ENCODE measurements around the gene MIGA2. TPM values are rescaled to one million over a fixed set of nuclear protein-coding genes. Genes with fewer than 3 reads are reported as not detected.

MIGA2 gene
- total and polyA plus RNA-seq, 4 donors, result 8.0 to 42.6 (median 16.9) TPM

GRCh38 chr9:129042016-129042415, 5.6 kb downstream of the MIGA2 start:
- no peak overlapping the region for H3K27ac ChIP-seq (ENCODE audit: low read depth in 1 of 2, low read length in 2 of 2)
- no peak overlapping the region for H3K4me3 ChIP-seq (ENCODE audit: low read depth in 1 of 3, low read length in 3 of 3)
- H3K36me3 ChIP-seq (ENCODE audit: control insufficient read depth in 4 of 4, insufficient read depth in 3 of 4, low read depth in 1 of 4, low read length in 3 of 4), result peaks cover 0 to 20% (median 8%) of the 10 kb centered on the region in 4 donors
- no peak for DNase-seq (ENCODE audit: low spot score)
- H3K4me1 ChIP-seq (ENCODE audit: control insufficient read depth in 4 of 4, insufficient read depth in 4 of 4, low read length in 3 of 4), result peaks cover 10 to 16% (median 15%) of the 10 kb centered on the region in 4 donors
- H3K9ac ChIP-seq (ENCODE audit: low read depth in 1 of 2, low read length in 2 of 2), result no peak overlapping the region
- WGBS, result 94% methylated on average over 16 of the region's 16 CpGs
- H3K9me3 ChIP-seq (ENCODE audit: control insufficient read depth in 4 of 4, low read length in 3 of 4), result no peaks in the 10 kb centered on the region
- TF ChIP-seq NR2F2 (IDR thresholded peaks at IDR 0.05) (no peak), MAX (IDR thresholded peaks at IDR 0.05) (no peak), HNF4G (IDR thresholded peaks at IDR 0.05) (no peak), CTCF (IDR thresholded peaks at IDR 0.05; ENCODE audit: low read depth, low read length, missing input control) (no peak), YY1 (IDR thresholded peaks at IDR 0.05) (no peak), ATF3 (IDR thresholded peaks at IDR 0.05) (no peak), FOXA1 (IDR thresholded peaks at IDR 0.05) (no peak), EGR1 (IDR thresholded peaks at IDR 0.05; ENCODE audit: low read depth in 2 of 2) (no peak), JUND (IDR thresholded peaks at IDR 0.05) (no peak), RXRA (IDR thresholded peaks at IDR 0.05) (no peak), ZBTB33 (IDR thresholded peaks at IDR 0.05) (no peak), GABPA (IDR thresholded peaks at IDR 0.05 in 1 of 2, conservative IDR thresholded peaks at IDR 0.05 in 1 of 2) (no peak), RAD21 (IDR thresholded peaks at IDR 0.05) (no peak), SP1 (IDR thresholded peaks at IDR 0.05) (no peak), HNF4A (conservative IDR thresholded peaks at IDR 0.05) (no peak), REST (IDR thresholded peaks at IDR 0.05) (no peak), FOXA2 (IDR thresholded peaks at IDR 0.05) (no peak)
- no peaks in the 10 kb centered on the region for H3K27me3 ChIP-seq (ENCODE audit: control insufficient read depth in 4 of 4, insufficient read depth in 4 of 4, low read length in 3 of 4)
